H1 (cell line): ENCODE measurements around the gene SRSF1. TPM values are rescaled to one million over a fixed set of nuclear protein-coding genes. Genes with fewer than 3 reads are reported as not detected.

Experiments
- CTCF ChIA-PET: fragments of 300-600 bp; sonication (Branson Sonifier 250); formaldehyde crosslinking; loops from one replicate; lab custom pipeline; 2021; ENCODE audit not compliant: partially characterized antibody; lab: Charles Lee
- POLR2A ChIA-PET: fragments of 300-600 bp; sonication (Branson Sonifier 250); formaldehyde crosslinking; loops from one replicate; lab custom pipeline; 2021; ENCODE audit warnings: inconsistent platforms; ENCODE audit not compliant: partially characterized antibody; lab: Charles Lee
- DNase-seq, 2 experiments: peaks; one replicate each; pipeline versions ENCODE4 v3.0.0 to v3.0.0-alpha.2; 2010 to 2022; ENCODE audit warnings: low spot score in 2 of 2, low read depth in 1 of 2, mixed read lengths in 1 of 2
- FAIRE-seq: peaks from 2 replicates; lab custom pipeline; 2011; peaks lifted over from hg19 to GRCh38; lab: Jason Lieb, UNC
- H2AFZ ChIP-seq: 2 replicates; pipeline ENCODE4 v1.8.1; 2012; ENCODE audit warnings: low read length, inconsistent platforms
- H2AK5ac ChIP-seq: 2 replicates; pipeline ENCODE4 v1.6.1; 2013; ENCODE audit warnings: low read depth, low read length
- H2BK120ac ChIP-seq: replicated peaks from 2 replicates; pipeline ENCODE3; 2013; ENCODE audit warnings: low read depth, low read length, inconsistent platforms
- H2BK12ac ChIP-seq: 2 replicates; pipeline ENCODE4 v1.6.1; 2013; ENCODE audit warnings: low read depth, low read length
- H2BK15ac ChIP-seq: 2 replicates; pipeline ENCODE4 v1.6.1; 2013; ENCODE audit warnings: low read length
- H2BK20ac ChIP-seq: 2 replicates; pipeline ENCODE4 v1.6.1; 2013; ENCODE audit warnings: low read length
- H2BK5ac ChIP-seq: 2 replicates; pipeline ENCODE4 v1.6.1; 2013; ENCODE audit warnings: low read depth, low read length
- H3K14ac ChIP-seq: 2 replicates; pipeline ENCODE4 v1.6.1; 2013; ENCODE audit warnings: inconsistent platforms; ENCODE audit not compliant: insufficient read length
- H3K18ac ChIP-seq: 2 replicates; pipeline ENCODE4 v1.6.1; 2013; ENCODE audit warnings: low read length; ENCODE audit errors: extremely low read depth
- H3K23ac ChIP-seq: 2 replicates; pipeline ENCODE4 v1.6.1; 2013; ENCODE audit warnings: inconsistent platforms; ENCODE audit not compliant: insufficient read length
- H3K23me2 ChIP-seq: 2 replicates; pipeline ENCODE4 v1.6.1; 2013; ENCODE audit warnings: low read depth, low read length
- H3K27ac ChIP-seq: 2 replicates; pipeline ENCODE4 v1.6.1; 2011; ENCODE audit warnings: low read depth, low read length, inconsistent platforms
- H3K27me3 ChIP-seq, 4 experiments: replicated peaks in 1 of 4; 1 replicate in 1 of 4; 2 replicates in 3 of 4; pipeline versions ENCODE4 v1.6.1 to v1.8.1; 2011 to 2013; ENCODE audit warnings: low read length in 3 of 4, mild to moderate bottlenecking in 3 of 4, inconsistent platforms in 2 of 4, mixed read lengths in 2 of 4, moderate library complexity in 1 of 4; ENCODE audit not compliant: control insufficient read depth in 3 of 4, insufficient read depth in 3 of 4; ENCODE audit errors: extremely low read depth in 1 of 4
- H3K36me3 ChIP-seq, 4 experiments: 2 replicates each; pipeline versions ENCODE4 v1.6.1 to v1.8.1; 2011 to 2013; ENCODE audit warnings: mild to moderate bottlenecking in 4 of 4, low read length in 3 of 4, moderate library complexity in 2 of 4, control low read depth in 1 of 4, inconsistent platforms in 1 of 4; ENCODE audit not compliant: insufficient read depth in 4 of 4, control insufficient read depth in 2 of 4
- H3K4ac ChIP-seq: replicated peaks from 2 replicates; pipeline ENCODE3; 2013; ENCODE audit warnings: low read length, low read depth, mixed read lengths, inconsistent platforms; ENCODE audit not compliant: insufficient read length
- H3K4me1 ChIP-seq, 4 experiments: replicated peaks in 1 of 4; 1 replicate in 1 of 4; 2 replicates in 3 of 4; pipeline versions ENCODE4 v1.6.1 to v1.8.1; 2011 to 2013; ENCODE audit warnings: low read length in 3 of 4, inconsistent platforms in 2 of 4, mixed read lengths in 1 of 4; ENCODE audit not compliant: insufficient read depth in 4 of 4, control insufficient read depth in 3 of 4
- H3K4me2 ChIP-seq, 2 experiments: 2 replicates each; pipeline versions ENCODE4 v1.6.1 to v1.8.1; 2011 to 2013; ENCODE audit warnings: low read depth in 2 of 2, low read length in 2 of 2, control low read depth in 1 of 2, inconsistent platforms in 1 of 2, mild to moderate bottlenecking in 1 of 2; ENCODE audit not compliant: insufficient read depth in 1 of 2
- H3K4me3 ChIP-seq, 4 experiments: fragments of 200-600, 300-600 bp in 1 of 4; sonication (generic), shearing (Covaris generic), sonication (Bioruptor Twin) in 1 of 4; 2 replicates each; pipeline versions ENCODE4 v1.5.1 to v1.8.1; 2011 to 2016; ENCODE audit warnings: low read length in 4 of 4, low read depth in 3 of 4, control low read depth in 2 of 4, inconsistent platforms in 2 of 4, mild to moderate bottlenecking in 2 of 4, mixed read lengths in 1 of 4, moderate library complexity in 1 of 4; ENCODE audit not compliant: insufficient read depth in 2 of 4; ENCODE audit errors: extremely low read depth in 1 of 4
- H3K56ac ChIP-seq: replicated peaks from 2 replicates; pipeline ENCODE3; 2013; ENCODE audit warnings: low read depth, mild to moderate bottlenecking, mixed read lengths, low read length, inconsistent platforms; ENCODE audit not compliant: insufficient read length
- H3K79me1 ChIP-seq: 2 replicates; pipeline ENCODE4 v1.6.1; 2013; ENCODE audit warnings: low read depth, low read length, control low read depth
- H3K79me2 ChIP-seq, 2 experiments: 2 replicates each; pipeline versions ENCODE4 v1.6.1 to v1.8.1; 2012 to 2013; ENCODE audit warnings: low read length in 2 of 2, mild to moderate bottlenecking in 2 of 2, inconsistent platforms in 1 of 2; ENCODE audit not compliant: insufficient read depth in 2 of 2, control insufficient read depth in 1 of 2
- H3K9ac ChIP-seq, 4 experiments: replicated peaks in 1 of 4; 1 replicate in 1 of 4; 2 replicates in 3 of 4; pipeline versions ENCODE4 v1.6.1 to v1.8.1; 2011 to 2013; ENCODE audit warnings: low read depth in 3 of 4, low read length in 3 of 4, control low read depth in 2 of 4, mild to moderate bottlenecking in 2 of 4, moderate library complexity in 2 of 4, inconsistent platforms in 1 of 4; ENCODE audit errors: extremely low read depth in 1 of 4
- H3K9me3 ChIP-seq, 2 experiments: 2 replicates each; pipeline versions ENCODE4 v1.6.1 to v1.8.1; 2012 to 2013; ENCODE audit warnings: mild to moderate bottlenecking in 2 of 2, moderate library complexity in 2 of 2, control low read depth in 1 of 2, inconsistent platforms in 1 of 2, low read depth in 1 of 2, low read length in 1 of 2, mixed read lengths in 1 of 2; ENCODE audit not compliant: insufficient read depth in 2 of 2
- H4K20me1 ChIP-seq, 2 experiments: replicated peaks in 1 of 2; 2 replicates each; pipeline versions ENCODE3 to v1.8.1; 2011 to 2013; ENCODE audit warnings: inconsistent platforms in 2 of 2, low read length in 2 of 2, mild to moderate bottlenecking in 1 of 2; ENCODE audit not compliant: insufficient read depth in 2 of 2, control insufficient read depth in 1 of 2
- H4K5ac ChIP-seq: 2 replicates; pipeline ENCODE4 v1.6.1; 2013; ENCODE audit warnings: low read length, low read depth, mixed read lengths, inconsistent platforms; ENCODE audit not compliant: insufficient read length
- H4K8ac ChIP-seq: 2 replicates; pipeline ENCODE4 v1.8.0; 2013; ENCODE audit warnings: mild to moderate bottlenecking, moderate library complexity, low read length, inconsistent platforms; ENCODE audit not compliant: insufficient read depth; ENCODE audit errors: extremely low read depth
- H4K91ac ChIP-seq: replicated peaks from 2 replicates; pipeline ENCODE3; 2013; ENCODE audit warnings: low read length, mixed read lengths, inconsistent platforms; ENCODE audit not compliant: insufficient read length
- CTCF ChIP-seq, 3 experiments: IDR thresholded peaks; 1 replicate in 2 of 3; 2 replicates in 1 of 3; pipeline versions ENCODE4 v1.5.1 to v1.6.1; 2011; ENCODE audit warnings: low read length in 3 of 3, mild to moderate bottlenecking in 3 of 3, inconsistent platforms in 2 of 3, low read depth in 1 of 3, moderate library complexity in 1 of 3; ENCODE audit not compliant: insufficient read depth in 1 of 3; ENCODE audit errors: control extremely low read depth in 1 of 3
- KDM1A ChIP-seq: fragments of 200-600, 300-600 bp; sonication (generic); IDR thresholded peaks from 2 replicates; pipeline ENCODE4 v1.7.1; 2016; ENCODE audit warnings: mild to moderate bottlenecking, low read length, borderline replicate concordance
- POLR2A ChIP-seq, 2 experiments: IDR thresholded peaks; 1 replicate in 1 of 2; 2 replicates in 1 of 2; pipeline ENCODE4 v1.6.1; 2011; ENCODE audit warnings: low read depth in 2 of 2, low read length in 2 of 2, mild to moderate bottlenecking in 2 of 2; ENCODE audit errors: control extremely low read depth in 1 of 2
- RAD21 ChIP-seq, 2 experiments: IDR thresholded peaks in 1 of 2; conservative IDR thresholded peaks in 1 of 2; 2 replicates each; pipeline ENCODE4 v1.6.1; 2011; ENCODE audit warnings: low read depth in 2 of 2, low read length in 2 of 2, improper control_type of control experiment in 1 of 2, inconsistent platforms in 1 of 2, mild to moderate bottlenecking in 1 of 2, moderate library complexity in 1 of 2
- WGBS, 2 experiments: shearing (Covaris generic) in 1 of 2; methylation state at CpG; one replicate each; pipeline versions ENCODE4 v1.1.6 to v1.1.7; 2013 to 2015; ENCODE audit warnings: low lambda C conversion rate in 2 of 2, mixed read lengths in 2 of 2, inconsistent platforms in 1 of 2, low coverage in 1 of 2, missing lambda C conversion rate in 1 of 2; ENCODE audit not compliant: insufficient replicate concordance in 2 of 2, insufficient coverage in 1 of 2, insufficient read length in 1 of 2; ENCODE audit errors: extremely low coverage in 1 of 2, missing lambda C conversion rate in 1 of 2; 5-methylcytosine and 5-hydroxymethylcytosine counted together
- polyA plus RNA-seq, 7 experiments: library from polyadenylated mRNA; depleted of rRNA in 3 of 7; stranded (reverse) in 5 of 7; unstranded in 2 of 7; fragments of >200 nt in 5 of 7; fragments of 200-250 nt in 2 of 7; gene quantifications; 1 replicate in 5 of 7; 2 replicates in 1 of 7; 4 replicates in 1 of 7; pipeline versions ENCODE4 v1.2.1 to v1.2.3, GENCODE V29; 2011 to 2013; ENCODE audit warnings: missing spikeins in 2 of 7, mixed read lengths in 2 of 7
- total RNA-seq: library from RNA; stranded (reverse); fragmentation: NEBNext Ultra II Directional; extraction: Animal tissue kit (Norgen Biotek cat#: 25700); gene quantifications from 2 replicates; pipeline ENCODE4 v1.2.1, GENCODE V29; 2021

Gene SRSF1
- total and polyA plus RNA-seq, 2 of the 8 experiments (the other 6 are each of a cell fraction or from before 2014, with no cell fraction given), result 149 to 429 TPM

GRCh38 chr17:57999496-58000017 lies 7.5 kb downstream of the SRSF1 start:
- DNase-seq (no peak), FAIRE-seq (peak; percentile 19)
- ChIA-PET POLR2A (interaction anchor here (0.6 to 28.0 kb wide), 23 partner anchors 3 to 164 kb away, joined by 3 to 672 read pairs (median 6); partner anchors contain the start of genes CUEDC1, DYNLL2, MRPS23 and SRSF1), CTCF (interaction anchor here (0.7 to 15.0 kb wide), 56 partner anchors 9 to 191 kb away, joined by 3 to 384 read pairs (median 4); partner anchors contain the start of genes CUEDC1 and MRPS23)
- Histone ChIP-seq H3K27me3 (no peaks in the 10 kb centered on the region), H3K4ac (no peak overlapping the region), H3K14ac (no peak overlapping the region), H4K5ac (no peak overlapping the region), H2BK20ac (no peak overlapping the region), H3K56ac (no peak overlapping the region), H3K23me2 (no peaks in the 10 kb centered on the region), H3K79me2 (peaks cover 0 to 31% of the 10 kb centered on the region in 2 experiments; a peak in 3 of 4 replicates), H3K79me1 (no peaks in the 10 kb centered on the region; the same call in 1 of the 2 replicates)
- peak; percentile 69 for TF ChIP-seq RAD21 (IDR thresholded peaks at IDR 0.05 in 1 of 2, conservative IDR thresholded peaks at IDR 0.05 in 1 of 2; ENCODE audit: low read depth in 2 of 2, low read length in 2 of 2)
- TF ChIP-seq CTCF (IDR thresholded peaks at IDR 0.05; ENCODE audit: control extremely low read depth in 1 of 3, insufficient read depth in 1 of 3, low read depth in 1 of 3, low read length in 3 of 3), result peak in 2 of 3 experiments; percentile 41 to 70; a peak in 2 of 4 replicates
- no peak for TF ChIP-seq KDM1A
- TF ChIP-seq POLR2A (IDR thresholded peaks at IDR 0.05; ENCODE audit: control extremely low read depth in 1 of 2, low read depth in 2 of 2, low read length in 2 of 2), result peak; percentile 27 to 69
- TF ChIP-seq, all 59 proteins: peak for 3
- Histone ChIP-seq H4K20me1 (peaks cover 5 to 7% of the 10 kb centered on the region in 2 experiments), H3K4me3 (no peak overlapping the region), H2BK5ac (no peak overlapping the region), H2BK120ac (no peak overlapping the region), H4K91ac (no peak overlapping the region), H3K9me3 (no peaks in the 10 kb centered on the region), H3K36me3 (peaks cover 6 to 60% (median 34%) of the 10 kb centered on the region in 4 experiments; a peak in 7 of 8 replicates), H3K9ac (no peak overlapping the region), H2AFZ (no peak overlapping the region), H2BK12ac (no peak overlapping the region), H3K18ac (no peak overlapping the region), H3K4me2 (no peak overlapping the region), H3K27ac (no peak overlapping the region), H3K4me1 (no peaks in the 10 kb centered on the region; a peak in 2 of 7 replicates), H3K23ac (no peak overlapping the region), H4K8ac (no peak overlapping the region), H2AK5ac (no peak overlapping the region), H2BK15ac (no peak overlapping the region)
- WGBS, 2 experiments, result 100% methylated on average over 1 of the region's 1 CpG; no CpG with 5 or more reads in 1 of the 2 experiments
